GM19463 (cell line): Measurements from ENCODE around the gene GPR155.
"Not testable (repeated sequence)": the region's sequence is repeated elsewhere in the genome, so short reads cannot be mapped to it uniquely, and the experiment has no call there.

Experiments
- ATAC-seq: cut with Tn5 transposase; IDR thresholded peaks from one replicate; pipeline ENCODE4 v1.9.1; 2021; ENCODE audit warnings: mild to moderate bottlenecking, moderate library complexity; ENCODE audit not compliant: unreplicated experiment

GPR155 gene

GRCh38 chr2:174442546-174443510 is 44.0 kb downstream of the GPR155 start:
- ATAC-seq: no peak

GRCh38 chr2:174439950-174440349 is 46.9 kb downstream of the GPR155 start:
- ATAC-seq: no peak

- no peak for ATAC-seq
Measured at GRCh38 chr2:174439323-174439722, 47.5 kb downstream of the GPR155 start.

GRCh38 chr2:174438146-174438886 is 48.5 kb downstream of the GPR155 start:
- ATAC-seq: no peak

- no peak for ATAC-seq
Measured at GRCh38 chr2:174436351-174436750, 50.5 kb downstream of the GPR155 start.

- no peak for ATAC-seq
Measured at GRCh38 chr2:174431902-174432301, 54.9 kb downstream of the GPR155 start.

- no peak for ATAC-seq
Measured at GRCh38 chr2:174430066-174430465, 56.8 kb downstream of the GPR155 start.

- ATAC-seq: no peak
Measured at GRCh38 chr2:174428214-174428613, 58.6 kb downstream of the GPR155 start.

GRCh38 chr2:174412256-174412655 is 74.6 kb downstream of the GPR155 start:
- ATAC-seq: no peak

GRCh38 chr2:174410039-174410438 is 76.8 kb downstream of the GPR155 start:
- not testable (repeated sequence) for ATAC-seq

GRCh38 chr2:174403628-174404027 is 83.2 kb downstream of the GPR155 start:
- no peak for ATAC-seq

GRCh38 chr2:174400853-174401252 is 86.0 kb downstream of the GPR155 start:
- ATAC-seq: no peak

GRCh38 chr2:174399171-174399570 is 87.7 kb downstream of the GPR155 start:
- ATAC-seq: no peak

GRCh38 chr2:174397773-174398172 is 89.1 kb downstream of the GPR155 start:
- ATAC-seq: no peak

- peak; percentile 18 for ATAC-seq
Measured at GRCh38 chr2:174395969-174396630, 90.7 kb downstream of the GPR155 start.

- peak; percentile 97 for ATAC-seq
Measured at GRCh38 chr2:174395284-174395968, 91.4 kb downstream of the GPR155 start, which contains the start of gene SCRN3. TSS of gene SCRN3 (plus strand) at chr2:174395730. CDS start at chr2:174398284, 2,554 bp downstream.

GRCh38 chr2:174392706-174393105 is 94.1 kb downstream of the GPR155 start:
- ATAC-seq: no peak

- ATAC-seq: not testable (repeated sequence)
Measured at GRCh38 chr2:174390303-174390702, 96.5 kb downstream of the GPR155 start.

- no peak for ATAC-seq
Measured at GRCh38 chr2:174389542-174389941, 97.3 kb downstream of the GPR155 start.

- not testable (repeated sequence) for ATAC-seq
Measured at GRCh38 chr2:174388706-174389105, 98.1 kb downstream of the GPR155 start.

GRCh38 chr2:174385201-174385600 is 101.6 kb downstream of the GPR155 start:
- ATAC-seq: no peak
